A549 (cell line): Measurements from ENCODE around the gene NOSTRIN.
"Not testable (repeated sequence)": the region's sequence is repeated elsewhere in the genome, so short reads cannot be mapped to it uniquely, and the experiment has no call there.

Experiments used
- CTCF ChIP-seq: fragments of >200 bp; sonication (Bioruptor Twin); formaldehyde crosslinking; IDR thresholded peaks from 3 replicates; pipeline ENCODE4 v1.5.1; 2016
- EP300 ChIP-seq, 2 experiments: fragments of >200 bp; sonication (Bioruptor Twin); formaldehyde crosslinking; IDR thresholded peaks; 2 replicates in 1 of 2; 3 replicates in 1 of 2; pipeline ENCODE4 v1.6.1; 2016 to 2017
- GATA3 ChIP-seq: IDR thresholded peaks from 2 replicates; pipeline ENCODE4 v1.6.1; 2012; ENCODE audit warnings: borderline replicate concordance
- JUN ChIP-seq, 2 experiments: fragments of >200 bp; sonication (Bioruptor Twin); formaldehyde crosslinking; IDR thresholded peaks; 2 replicates in 1 of 2; 3 replicates in 1 of 2; pipeline ENCODE4 v1.6.1; 2016 to 2017
- MAFK ChIP-seq: fragments of 450-650 bp; IDR thresholded peaks from 2 replicates; pipeline ENCODE4 v1.6.1; 2014; ENCODE audit not compliant: partially characterized antibody
- MAX ChIP-seq: IDR thresholded peaks from 2 replicates; pipeline ENCODE4 v1.6.1; 2012

GRCh38 chr2:168768357-168768756 lies 34.1 kb upstream of the NOSTRIN start:
- TF ChIP-seq CTCF; EP300 (IDR thresholded peaks at IDR 0.05); MAFK; JUN (IDR thresholded peaks at IDR 0.05); GATA3; MAX: not testable (repeated sequence)
